ENCODE measurements around the gene DLG1. TPM values are rescaled to one million over a fixed set of nuclear protein-coding genes. Genes with fewer than 3 reads are reported as not detected.

DLG1 gene
- total and polyA plus RNA-seq, 2 experiments from 2014 or later: 27.6 to 98.0 TPM

GRCh38 chr3:197026481-197026866, 271.9 kb downstream of the DLG1 start:
- Histone ChIP-seq H3K9me2 (ENCODE audit: insufficient read depth) (no peaks in the 10 kb centered on the region), H3K27ac (ENCODE audit: low read depth) (no peak overlapping the region), H3K79me2 (replicated peaks; ENCODE audit: insufficient read depth) (no peaks in the 10 kb centered on the region), H2AFZ (no peak overlapping the region), H3K4me3 (no peak overlapping the region), H3K36me3 (ENCODE audit: insufficient read depth) (no peaks in the 10 kb centered on the region), H3F3A (replicated peaks; ENCODE audit: low read depth) (no peaks in the 10 kb centered on the region), H3K4me1 (ENCODE audit: insufficient read depth) (peaks cover 8% of the 10 kb centered on the region; the same call in 1 of the 2 replicates), H3K4me2 (no peak overlapping the region), H3K27me3 (ENCODE audit: insufficient read depth) (peaks cover 24% of the 10 kb centered on the region), H4K20me1 (replicated peaks; ENCODE audit: insufficient read depth) (no peaks in the 10 kb centered on the region)
- DNase-seq (ENCODE audit: low spot score) (no peak), ATAC-seq (no peak)
- H3K4me3 Mint-ChIP-seq: no peak overlapping the region
- TF ChIP-seq EZH2phosphoT487 (IDR thresholded peaks at IDR 0.05; ENCODE audit: unreplicated experiment) (no peak), ZNF331 (CRISPR knock-in tag; IDR thresholded peaks at IDR 0.05; ENCODE audit: low read depth) (no peak), POLR2AphosphoS5 (IDR thresholded peaks at IDR 0.05; ENCODE audit: low read depth) (no peak), EZH2 (IDR thresholded peaks at IDR 0.05; ENCODE audit: low read depth, unreplicated experiment) (no peak), ZNF114 (CRISPR knock-in tag; IDR thresholded peaks at IDR 0.05) (no peak), NANOG (IDR thresholded peaks at IDR 0.05; ENCODE audit: borderline replicate concordance) (no peak), ETS1 (IDR thresholded peaks at IDR 0.05) (no peak), JUNB (IDR thresholded peaks at IDR 0.05; ENCODE audit: unreplicated experiment) (no peak), REST (IDR thresholded peaks at IDR 0.05; ENCODE audit: unreplicated experiment) (no peak), STAT1 (IDR thresholded peaks at IDR 0.05; ENCODE audit: unreplicated experiment) (no peak), CREB1 (CRISPR knock-in tag; IDR thresholded peaks at IDR 0.05; ENCODE audit: low read depth) (no peak)
- TF ChIP-seq, protein P1, sequence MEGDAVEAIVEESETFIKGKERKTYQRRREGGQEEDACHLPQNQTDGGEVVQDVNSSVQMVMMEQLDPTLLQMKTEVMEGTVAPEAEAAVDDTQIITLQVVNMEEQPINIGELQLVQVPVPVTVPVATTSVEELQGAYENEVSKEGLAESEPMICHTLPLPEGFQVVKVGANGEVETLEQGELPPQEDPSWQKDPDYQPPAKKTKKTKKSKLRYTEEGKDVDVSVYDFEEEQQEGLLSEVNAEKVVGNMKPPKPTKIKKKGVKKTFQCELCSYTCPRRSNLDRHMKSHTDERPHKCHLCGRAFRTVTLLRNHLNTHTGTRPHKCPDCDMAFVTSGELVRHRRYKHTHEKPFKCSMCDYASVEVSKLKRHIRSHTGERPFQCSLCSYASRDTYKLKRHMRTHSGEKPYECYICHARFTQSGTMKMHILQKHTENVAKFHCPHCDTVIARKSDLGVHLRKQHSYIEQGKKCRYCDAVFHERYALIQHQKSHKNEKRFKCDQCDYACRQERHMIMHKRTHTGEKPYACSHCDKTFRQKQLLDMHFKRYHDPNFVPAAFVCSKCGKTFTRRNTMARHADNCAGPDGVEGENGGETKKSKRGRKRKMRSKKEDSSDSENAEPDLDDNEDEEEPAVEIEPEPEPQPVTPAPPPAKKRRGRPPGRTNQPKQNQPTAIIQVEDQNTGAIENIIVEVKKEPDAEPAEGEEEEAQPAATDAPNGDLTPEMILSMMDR (conservative IDR thresholded peaks at IDR 0.05; ENCODE audit: low read depth in 2 of 2): no peak
- TF ChIP-seq, protein P2, sequence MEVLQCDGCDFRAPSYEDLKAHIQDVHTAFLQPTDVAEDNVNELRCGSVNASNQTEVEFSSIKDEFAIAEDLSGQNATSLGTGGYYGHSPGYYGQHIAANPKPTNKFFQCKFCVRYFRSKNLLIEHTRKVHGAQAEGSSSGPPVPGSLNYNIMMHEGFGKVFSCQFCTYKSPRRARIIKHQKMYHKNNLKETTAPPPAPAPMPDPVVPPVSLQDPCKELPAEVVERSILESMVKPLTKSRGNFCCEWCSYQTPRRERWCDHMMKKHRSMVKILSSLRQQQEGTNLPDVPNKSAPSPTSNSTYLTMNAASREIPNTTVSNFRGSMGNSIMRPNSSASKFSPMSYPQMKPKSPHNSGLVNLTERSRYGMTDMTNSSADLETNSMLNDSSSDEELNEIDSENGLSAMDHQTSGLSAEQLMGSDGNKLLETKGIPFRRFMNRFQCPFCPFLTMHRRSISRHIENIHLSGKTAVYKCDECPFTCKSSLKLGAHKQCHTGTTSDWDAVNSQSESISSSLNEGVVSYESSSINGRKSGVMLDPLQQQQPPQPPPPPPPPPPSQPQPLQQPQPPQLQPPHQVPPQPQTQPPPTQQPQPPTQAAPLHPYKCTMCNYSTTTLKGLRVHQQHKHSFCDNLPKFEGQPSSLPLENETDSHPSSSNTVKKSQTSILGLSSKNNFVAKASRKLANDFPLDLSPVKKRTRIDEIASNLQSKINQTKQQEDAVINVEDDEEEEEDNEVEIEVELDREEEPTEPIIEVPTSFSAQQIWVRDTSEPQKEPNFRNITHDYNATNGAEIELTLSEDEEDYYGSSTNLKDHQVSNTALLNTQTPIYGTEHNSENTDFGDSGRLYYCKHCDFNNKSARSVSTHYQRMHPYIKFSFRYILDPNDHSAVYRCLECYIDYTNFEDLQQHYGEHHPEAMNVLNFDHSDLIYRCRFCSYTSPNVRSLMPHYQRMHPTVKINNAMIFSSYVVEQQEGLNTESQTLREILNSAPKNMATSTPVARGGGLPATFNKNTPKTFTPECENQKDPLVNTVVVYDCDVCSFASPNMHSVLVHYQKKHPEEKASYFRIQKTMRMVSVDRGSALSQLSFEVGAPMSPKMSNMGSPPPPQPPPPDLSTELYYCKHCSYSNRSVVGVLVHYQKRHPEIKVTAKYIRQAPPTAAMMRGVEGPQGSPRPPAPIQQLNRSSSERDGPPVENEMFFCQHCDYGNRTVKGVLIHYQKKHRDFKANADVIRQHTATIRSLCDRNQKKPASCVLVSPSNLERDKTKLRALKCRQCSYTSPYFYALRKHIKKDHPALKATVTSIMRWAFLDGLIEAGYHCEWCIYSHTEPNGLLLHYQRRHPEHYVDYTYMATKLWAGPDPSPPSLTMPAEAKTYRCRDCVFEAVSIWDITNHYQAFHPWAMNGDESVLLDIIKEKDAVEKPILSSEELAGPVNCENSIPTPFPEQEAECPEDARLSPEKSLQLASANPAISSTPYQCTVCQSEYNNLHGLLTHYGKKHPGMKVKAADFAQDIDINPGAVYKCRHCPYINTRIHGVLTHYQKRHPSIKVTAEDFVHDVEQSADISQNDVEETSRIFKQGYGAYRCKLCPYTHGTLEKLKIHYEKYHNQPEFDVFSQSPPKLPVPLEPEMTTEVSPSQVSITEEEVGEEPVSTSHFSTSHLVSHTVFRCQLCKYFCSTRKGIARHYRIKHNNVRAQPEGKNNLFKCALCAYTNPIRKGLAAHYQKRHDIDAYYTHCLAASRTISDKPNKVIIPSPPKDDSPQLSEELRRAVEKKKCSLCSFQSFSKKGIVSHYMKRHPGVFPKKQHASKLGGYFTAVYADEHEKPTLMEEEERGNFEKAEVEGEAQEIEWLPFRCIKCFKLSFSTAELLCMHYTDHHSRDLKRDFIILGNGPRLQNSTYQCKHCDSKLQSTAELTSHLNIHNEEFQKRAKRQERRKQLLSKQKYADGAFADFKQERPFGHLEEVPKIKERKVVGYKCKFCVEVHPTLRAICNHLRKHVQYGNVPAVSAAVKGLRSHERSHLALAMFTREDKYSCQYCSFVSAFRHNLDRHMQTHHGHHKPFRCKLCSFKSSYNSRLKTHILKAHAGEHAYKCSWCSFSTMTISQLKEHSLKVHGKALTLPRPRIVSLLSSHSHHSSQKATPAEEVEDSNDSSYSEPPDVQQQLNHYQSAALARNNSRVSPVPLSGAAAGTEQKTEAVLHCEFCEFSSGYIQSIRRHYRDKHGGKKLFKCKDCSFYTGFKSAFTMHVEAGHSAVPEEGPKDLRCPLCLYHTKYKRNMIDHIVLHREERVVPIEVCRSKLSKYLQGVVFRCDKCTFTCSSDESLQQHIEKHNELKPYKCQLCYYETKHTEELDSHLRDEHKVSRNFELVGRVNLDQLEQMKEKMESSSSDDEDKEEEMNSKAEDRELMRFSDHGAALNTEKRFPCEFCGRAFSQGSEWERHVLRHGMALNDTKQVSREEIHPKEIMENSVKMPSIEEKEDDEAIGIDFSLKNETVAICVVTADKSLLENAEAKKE (CRISPR knock-in tag; IDR thresholded peaks at IDR 0.05): no peak
- H3K27ac Mint-ChIP-seq: no peak overlapping the region
- peaks cover 34% of the 10 kb centered on the region for H3K4me1 Mint-ChIP-seq
- H3K9me3 Mint-ChIP-seq: no peaks in the 10 kb centered on the region; the same call in 2 of the 3 replicates
- H3K27me3 Mint-ChIP-seq (ENCODE audit: insufficient read depth, low read depth, poor library complexity): peaks cover 40% of the 10 kb centered on the region
- no peaks in the 10 kb centered on the region for H3K36me3 Mint-ChIP-seq (ENCODE audit: low read depth)
